ENCODE data around the gene TTC38. TPM values are rescaled to one million over a fixed set of nuclear protein-coding genes. Genes with fewer than 3 reads are reported as not detected.

Gene TTC38
- total and polyA plus RNA-seq, 7 donors, result 9.9 to 19.5 (median 13.4) TPM

DNA sequence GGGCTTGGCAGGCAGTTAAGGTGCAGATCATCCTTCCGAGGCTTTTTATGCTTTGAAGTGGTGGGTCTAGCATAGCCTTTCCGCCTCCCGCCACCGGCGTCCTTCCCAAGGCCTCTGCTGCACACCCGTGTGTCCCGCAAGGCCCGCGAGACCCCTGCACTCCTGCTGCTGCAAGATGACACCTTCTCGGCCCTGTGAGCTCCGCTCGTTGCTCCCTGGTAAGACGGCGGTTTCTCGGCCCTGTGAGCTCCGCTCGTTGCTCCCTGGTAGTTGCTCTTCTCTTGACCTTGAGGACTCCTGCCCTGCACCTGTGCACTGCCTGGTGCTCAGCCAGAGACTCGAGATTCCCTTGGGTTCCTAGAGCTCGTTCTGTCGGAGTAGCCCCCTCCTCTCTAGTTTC lies 49.8 kb downstream of the TTC38 start:
- TF ChIP-seq, protein P1, sequence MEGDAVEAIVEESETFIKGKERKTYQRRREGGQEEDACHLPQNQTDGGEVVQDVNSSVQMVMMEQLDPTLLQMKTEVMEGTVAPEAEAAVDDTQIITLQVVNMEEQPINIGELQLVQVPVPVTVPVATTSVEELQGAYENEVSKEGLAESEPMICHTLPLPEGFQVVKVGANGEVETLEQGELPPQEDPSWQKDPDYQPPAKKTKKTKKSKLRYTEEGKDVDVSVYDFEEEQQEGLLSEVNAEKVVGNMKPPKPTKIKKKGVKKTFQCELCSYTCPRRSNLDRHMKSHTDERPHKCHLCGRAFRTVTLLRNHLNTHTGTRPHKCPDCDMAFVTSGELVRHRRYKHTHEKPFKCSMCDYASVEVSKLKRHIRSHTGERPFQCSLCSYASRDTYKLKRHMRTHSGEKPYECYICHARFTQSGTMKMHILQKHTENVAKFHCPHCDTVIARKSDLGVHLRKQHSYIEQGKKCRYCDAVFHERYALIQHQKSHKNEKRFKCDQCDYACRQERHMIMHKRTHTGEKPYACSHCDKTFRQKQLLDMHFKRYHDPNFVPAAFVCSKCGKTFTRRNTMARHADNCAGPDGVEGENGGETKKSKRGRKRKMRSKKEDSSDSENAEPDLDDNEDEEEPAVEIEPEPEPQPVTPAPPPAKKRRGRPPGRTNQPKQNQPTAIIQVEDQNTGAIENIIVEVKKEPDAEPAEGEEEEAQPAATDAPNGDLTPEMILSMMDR (IDR thresholded peaks at IDR 0.05), result no peak
- Histone ChIP-seq H3K27ac (no peak overlapping the region), H3K4me3 (no peak overlapping the region), H3K36me3 (ENCODE audit: insufficient read depth in 1 of 2, low read depth in 1 of 2) (no peaks in the 10 kb centered on the region), H3K9me3 (no peaks in the 10 kb centered on the region), H3K27me3 (ENCODE audit: insufficient read depth in 3 of 3, low read length in 2 of 3) (no peaks in the 10 kb centered on the region), H3K4me1 (no peaks in the 10 kb centered on the region)
- DNase-seq, result peak in 1 of 2 donors; percentile 30
- no peak for ATAC-seq
- 83 to 87% (median 85%) methylated on average over 20 of the region's 20 CpGs for WGBS, 3 donors
- intact Hi-C loops (cut with DNase I), result loop anchor here (1.0 to 5.0 kb wide), 2 partner anchors 193 to 315 kb away; no protein-coding TSS in a partner anchor

DNA sequence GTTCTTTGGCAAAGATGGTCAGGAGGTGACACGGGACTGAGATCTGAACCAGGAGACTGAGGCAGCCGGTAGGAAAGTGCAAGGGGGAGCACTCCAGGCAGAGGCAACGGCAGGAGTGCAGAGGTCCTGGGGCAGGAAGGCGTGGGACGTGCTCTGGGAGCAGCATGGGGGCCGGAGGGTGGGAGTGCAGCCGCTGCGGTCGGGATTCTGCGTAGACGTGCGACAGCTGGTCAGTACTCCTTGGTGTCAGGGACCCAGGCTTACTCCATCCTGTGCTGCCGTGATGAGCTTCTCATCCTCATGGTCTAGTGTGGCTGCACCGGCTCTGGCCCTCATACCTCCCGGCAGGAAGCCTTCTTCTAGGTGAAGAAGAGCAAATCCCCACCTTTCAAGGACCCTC lies 50.8 kb downstream of the TTC38 start:
- Histone ChIP-seq H3K27me3 (ENCODE audit: insufficient read depth in 3 of 3, low read length in 2 of 3) (no peaks in the 10 kb centered on the region), H3K36me3 (ENCODE audit: insufficient read depth in 1 of 2, low read depth in 1 of 2) (no peaks in the 10 kb centered on the region), H3K27ac (no peak overlapping the region), H3K9me3 (no peaks in the 10 kb centered on the region), H3K4me1 (no peaks in the 10 kb centered on the region), H3K4me3 (no peak overlapping the region)
- DNase-seq (peak in 1 of 2 donors; percentile 42), ATAC-seq (no peak)
- TF ChIP-seq, protein P1 (IDR thresholded peaks at IDR 0.05), result no peak
- intact Hi-C loops (cut with DNase I), result loop anchor here (1.0 to 5.0 kb wide), 2 partner anchors 194 to 316 kb away; no protein-coding TSS in a partner anchor
- WGBS, 3 donors, result 86 to 99% (median 91%) methylated on average over 15 of the region's 15 CpGs

DNA sequence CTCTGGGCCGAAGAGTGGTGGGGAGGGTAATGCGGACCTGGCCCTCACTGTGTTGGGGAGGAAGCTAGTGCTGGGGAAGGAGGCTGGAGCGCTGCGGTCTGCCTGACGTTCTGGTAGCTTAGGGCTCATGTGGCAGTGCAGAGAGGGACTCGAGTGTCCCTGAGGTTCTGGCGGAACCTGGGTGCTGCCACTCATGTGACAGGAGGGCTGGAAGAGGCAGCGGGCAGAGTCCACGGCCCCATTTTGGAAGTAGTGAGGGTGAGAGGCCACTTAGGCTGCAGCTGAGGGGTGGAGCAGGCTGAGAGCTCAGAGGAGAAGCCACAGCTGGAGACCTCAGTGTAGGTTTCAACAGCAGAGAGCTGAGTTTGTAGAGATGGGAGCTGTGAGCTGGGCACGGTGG lies 51.5 kb downstream of the TTC38 start:
- no peaks in the 10 kb centered on the region for H3K27me3 ChIP-seq (ENCODE audit: insufficient read depth in 3 of 3, low read length in 2 of 3)
- no peaks in the 10 kb centered on the region for H3K36me3 ChIP-seq (ENCODE audit: insufficient read depth in 1 of 2, low read depth in 1 of 2)
- ATAC-seq (no peak), DNase-seq (peak in 1 of 2 donors; percentile 19)
- no peak overlapping the region for H3K4me3 ChIP-seq
- 92 to 96% (median 93%) methylated on average over 10 of the region's 10 CpGs for WGBS, 3 donors
- H3K9me3 ChIP-seq, result no peaks in the 10 kb centered on the region
- TF ChIP-seq, protein P1 (IDR thresholded peaks at IDR 0.05), result no peak
- no peaks in the 10 kb centered on the region for H3K4me1 ChIP-seq
- intact Hi-C loops (cut with DNase I), result loop anchor here in 1 of 2 donors (5.0 kb wide), 1 partner anchor 317 kb away; no protein-coding TSS in a partner anchor
- no peak overlapping the region for H3K27ac ChIP-seq

DNA sequence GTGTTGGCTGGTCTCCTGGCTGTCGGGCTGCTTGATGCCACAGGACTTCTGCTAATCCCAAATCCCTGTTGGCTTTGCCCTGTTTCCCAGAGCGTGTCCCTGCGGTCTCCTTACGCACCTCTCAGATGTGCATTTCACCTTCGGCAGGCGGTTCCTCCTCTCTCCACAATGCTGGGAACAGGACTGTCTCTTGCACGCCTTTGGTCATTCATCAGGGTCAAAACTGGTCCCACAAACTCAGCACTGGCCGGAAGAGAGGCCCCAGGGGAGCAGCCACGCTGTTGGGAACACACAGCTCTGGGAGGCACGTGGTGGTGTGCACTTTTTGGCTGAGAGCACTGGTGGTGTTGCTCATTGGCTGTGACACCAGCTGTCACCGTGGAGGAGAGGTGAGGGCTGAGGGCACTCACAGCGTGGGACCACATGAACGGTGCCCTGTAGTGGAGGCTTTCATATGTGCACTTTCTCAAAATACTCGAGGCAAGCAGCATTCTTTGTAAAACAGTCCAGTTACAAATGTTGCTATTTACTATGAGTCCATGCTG lies 52.4 kb downstream of the TTC38 start:
- 82 to 88% (median 84%) methylated on average over 14 of the region's 14 CpGs for WGBS, 3 donors
- TF ChIP-seq, protein P1 (IDR thresholded peaks at IDR 0.05), result no peak
- ATAC-seq (no peak), DNase-seq (peak in 1 of 2 donors; percentile 31)
- Histone ChIP-seq H3K4me3 (no peak overlapping the region), H3K27ac (no peak overlapping the region), H3K36me3 (ENCODE audit: insufficient read depth in 1 of 2, low read depth in 1 of 2) (no peaks in the 10 kb centered on the region), H3K9me3 (no peaks in the 10 kb centered on the region), H3K27me3 (ENCODE audit: insufficient read depth in 3 of 3, low read length in 2 of 3) (no peaks in the 10 kb centered on the region), H3K4me1 (no peaks in the 10 kb centered on the region)
- intact Hi-C loops (cut with DNase I), result no loop called here
